ENCODE measurements around the gene MAST4.

MAST4 gene

GRCh38 chr5:66872736-66873331, 276.6 kb downstream of the MAST4 start:
- Histone ChIP-seq H3K9me3 (ENCODE audit: insufficient read depth, low read length) (no peaks in the 10 kb centered on the region), H3K27me3 (ENCODE audit: low read depth, low read length) (peaks cover 31% of the 10 kb centered on the region), H3K36me3 (replicated peaks; ENCODE audit: low read depth, low read length) (no peaks in the 10 kb centered on the region), H4K20me1 (ENCODE audit: insufficient read depth, low read length) (no peaks in the 10 kb centered on the region), H3K27ac (ENCODE audit: low read length) (no peak overlapping the region), H3K79me2 (ENCODE audit: low read length) (no peaks in the 10 kb centered on the region), H3K4me1 (ENCODE audit: low read length) (peaks cover 6% of the 10 kb centered on the region), H3K4me2 (ENCODE audit: low read length) (no peak overlapping the region), H3K4me3 (ENCODE audit: low read length) (no peak overlapping the region), H3K9ac (ENCODE audit: low read length) (no peak overlapping the region), H2AFZ (ENCODE audit: low read depth, low read length) (no peak overlapping the region)
- TF ChIP-seq EZH2phosphoT487 (IDR thresholded peaks at IDR 0.05; ENCODE audit: low read depth) (no peak), CTCF (IDR thresholded peaks at IDR 0.05; ENCODE audit: low read depth, low read length) (no peak)

- H3K4me1 ChIP-seq (ENCODE audit: low read length), result peaks cover 6% of the 10 kb centered on the region
- H3K27ac ChIP-seq (ENCODE audit: low read length), result no peak overlapping the region
- H3K4me3 ChIP-seq (ENCODE audit: low read length), result no peak overlapping the region
- no peak overlapping the region for H3K9ac ChIP-seq (ENCODE audit: low read length)
- no peak for TF ChIP-seq CTCF (IDR thresholded peaks at IDR 0.05; ENCODE audit: low read depth, low read length)
- no peak for TF ChIP-seq EZH2phosphoT487 (IDR thresholded peaks at IDR 0.05; ENCODE audit: low read depth)
- no peaks in the 10 kb centered on the region for H3K79me2 ChIP-seq (ENCODE audit: low read length)
- no peaks in the 10 kb centered on the region for H3K9me3 ChIP-seq (ENCODE audit: insufficient read depth, low read length)
- H3K27me3 ChIP-seq (ENCODE audit: low read depth, low read length), result peaks cover 29% of the 10 kb centered on the region
- no peaks in the 10 kb centered on the region for H3K36me3 ChIP-seq (replicated peaks; ENCODE audit: low read depth, low read length)
- no peak overlapping the region for H3K4me2 ChIP-seq (ENCODE audit: low read length)
- no peaks in the 10 kb centered on the region for H4K20me1 ChIP-seq (ENCODE audit: insufficient read depth, low read length)
- H2AFZ ChIP-seq (ENCODE audit: low read depth, low read length), result no peak overlapping the region
Observed at GRCh38 chr5:66874004-66874403, 277.8 kb downstream of the MAST4 start.

- Histone ChIP-seq H3K27me3 (ENCODE audit: low read depth, low read length) (peaks cover 24% of the 10 kb centered on the region), H3K4me2 (ENCODE audit: low read length) (no peak overlapping the region), H3K36me3 (replicated peaks; ENCODE audit: low read depth, low read length) (no peaks in the 10 kb centered on the region), H4K20me1 (ENCODE audit: insufficient read depth, low read length) (no peaks in the 10 kb centered on the region), H3K79me2 (ENCODE audit: low read length) (no peaks in the 10 kb centered on the region), H3K4me3 (ENCODE audit: low read length) (no peak overlapping the region), H2AFZ (ENCODE audit: low read depth, low read length) (no peak overlapping the region), H3K9ac (ENCODE audit: low read length) (no peak overlapping the region), H3K4me1 (ENCODE audit: low read length) (peaks cover 6% of the 10 kb centered on the region), H3K27ac (ENCODE audit: low read length) (no peak overlapping the region), H3K9me3 (ENCODE audit: insufficient read depth, low read length) (no peaks in the 10 kb centered on the region)
- TF ChIP-seq EZH2phosphoT487 (IDR thresholded peaks at IDR 0.05; ENCODE audit: low read depth) (no peak), CTCF (IDR thresholded peaks at IDR 0.05; ENCODE audit: low read depth, low read length) (no peak)
Observed at GRCh38 chr5:66875315-66875714, 279.1 kb downstream of the MAST4 start.

GRCh38 chr5:66876266-66876807, 280.1 kb downstream of the MAST4 start:
- peaks cover 6% of the 10 kb centered on the region for H3K4me1 ChIP-seq (ENCODE audit: low read length)
- H3K9ac ChIP-seq (ENCODE audit: low read length), result no peak overlapping the region
- H3K36me3 ChIP-seq (replicated peaks; ENCODE audit: low read depth, low read length), result no peaks in the 10 kb centered on the region
- H3K4me2 ChIP-seq (ENCODE audit: low read length), result no peak overlapping the region
- H3K4me3 ChIP-seq (ENCODE audit: low read length), result no peak overlapping the region
- H3K9me3 ChIP-seq (ENCODE audit: insufficient read depth, low read length), result no peaks in the 10 kb centered on the region
- H3K27ac ChIP-seq (ENCODE audit: low read length), result no peak overlapping the region
- TF ChIP-seq CTCF (IDR thresholded peaks at IDR 0.05; ENCODE audit: low read depth, low read length) (no peak), EZH2phosphoT487 (IDR thresholded peaks at IDR 0.05; ENCODE audit: low read depth) (no peak)
- H4K20me1 ChIP-seq (ENCODE audit: insufficient read depth, low read length), result no peaks in the 10 kb centered on the region
- H2AFZ ChIP-seq (ENCODE audit: low read depth, low read length), result no peak overlapping the region
- peaks cover 22% of the 10 kb centered on the region for H3K27me3 ChIP-seq (ENCODE audit: low read depth, low read length)
- no peaks in the 10 kb centered on the region for H3K79me2 ChIP-seq (ENCODE audit: low read length)

All from OCI-LY3 (cell line).